GM18520 (cell line): ENCODE data around the gene IRF4.
"Not testable (repeated sequence)": the region's sequence is repeated elsewhere in the genome, so short reads cannot be mapped to it uniquely, and the experiment has no call there.

Source experiments
- ATAC-seq: cut with Tn5 transposase; IDR thresholded peaks from one replicate; pipeline ENCODE4 v1.9.1; 2021; ENCODE audit not compliant: unreplicated experiment

IRF4 gene

DNA sequence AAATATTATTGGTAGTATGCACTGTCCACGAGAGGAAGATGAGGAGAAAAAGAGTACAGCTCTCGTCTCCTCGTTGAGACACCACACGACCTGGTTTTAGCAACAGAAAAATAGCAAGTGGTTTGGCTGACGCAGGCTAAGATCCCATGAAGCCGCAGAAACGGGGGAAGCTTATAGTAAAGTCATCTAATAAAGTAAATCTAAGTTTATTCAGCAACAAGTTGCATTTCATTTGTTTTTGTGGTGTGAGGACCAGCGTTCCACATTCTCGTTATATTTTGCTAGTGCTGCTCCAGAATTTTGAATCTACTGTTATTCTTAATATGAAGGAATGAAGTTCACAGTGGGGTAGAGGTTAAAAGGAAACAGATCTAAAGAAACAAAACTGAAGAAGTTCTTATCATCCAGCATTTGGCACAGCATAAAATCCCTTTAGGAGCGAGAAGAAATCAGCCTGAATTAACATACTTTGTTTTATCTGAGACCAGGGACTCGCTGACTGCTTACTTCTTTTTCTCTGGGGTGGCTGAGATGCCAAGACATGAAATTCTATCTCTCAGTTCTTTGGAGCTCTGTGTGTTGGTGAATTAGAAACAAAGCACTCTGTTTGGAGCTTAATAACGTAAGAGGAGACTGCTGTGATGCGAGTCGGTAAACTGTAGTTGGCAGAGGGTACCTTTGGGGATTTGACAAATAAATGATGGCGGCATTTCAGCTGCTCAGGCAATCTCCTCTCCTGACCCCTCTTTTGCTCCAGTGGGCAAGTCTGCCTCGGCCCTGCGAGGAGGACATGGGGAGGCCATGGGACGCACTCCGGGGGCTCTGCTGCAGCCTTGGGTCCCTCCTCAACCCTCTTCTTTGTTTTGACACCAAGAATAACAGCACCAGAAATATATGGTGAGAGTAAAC is 24.9 kb upstream of the IRF4 start:
- ATAC-seq: no peak

DNA sequence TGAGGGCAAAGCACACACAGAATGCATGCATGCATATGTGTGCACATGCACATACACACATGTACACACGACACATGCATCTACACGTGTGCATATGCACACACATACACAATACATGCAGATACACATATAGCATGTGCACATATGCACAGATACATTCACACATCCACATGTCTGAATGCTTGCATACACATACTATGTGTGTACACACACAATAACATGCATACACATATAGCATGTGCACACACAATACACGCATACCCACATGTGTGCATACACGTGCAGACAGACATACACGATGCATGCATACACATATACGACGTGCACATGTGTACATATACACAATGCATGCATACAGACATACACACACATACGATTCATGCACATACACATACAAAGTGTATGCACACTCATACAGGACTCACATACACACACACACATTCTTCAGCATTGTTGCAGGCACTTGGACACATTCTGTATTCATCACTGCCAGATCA is 24.2 kb upstream of the IRF4 start:
- ATAC-seq: no peak

- ATAC-seq: no peak
Measured at GRCh38 chr6:367891-368630, 23.5 kb upstream of the IRF4 start.

- no peak for ATAC-seq
Measured at GRCh38 chr6:369559-370431, 21.8 kb upstream of the IRF4 start.

DNA sequence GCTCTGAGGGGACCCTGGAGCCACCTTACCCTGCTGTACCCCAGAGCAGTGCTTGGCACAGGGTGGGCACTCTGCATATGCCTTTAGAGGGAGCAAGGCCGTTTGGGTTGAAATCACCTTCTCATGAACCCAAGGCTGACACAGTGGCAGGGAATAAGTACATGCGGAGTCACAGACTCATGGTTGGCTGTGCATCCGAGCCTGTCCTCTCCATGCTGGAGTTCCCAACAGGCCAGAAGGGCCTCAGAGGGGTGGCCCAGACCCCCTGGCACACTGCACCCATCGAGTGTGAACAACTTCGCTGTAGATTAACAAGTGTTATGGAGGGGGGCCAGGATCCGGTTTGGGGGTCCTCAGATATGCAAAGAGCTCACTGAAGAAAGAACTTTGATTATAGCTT is 21.0 kb upstream of the IRF4 start:
- no peak for ATAC-seq

DNA sequence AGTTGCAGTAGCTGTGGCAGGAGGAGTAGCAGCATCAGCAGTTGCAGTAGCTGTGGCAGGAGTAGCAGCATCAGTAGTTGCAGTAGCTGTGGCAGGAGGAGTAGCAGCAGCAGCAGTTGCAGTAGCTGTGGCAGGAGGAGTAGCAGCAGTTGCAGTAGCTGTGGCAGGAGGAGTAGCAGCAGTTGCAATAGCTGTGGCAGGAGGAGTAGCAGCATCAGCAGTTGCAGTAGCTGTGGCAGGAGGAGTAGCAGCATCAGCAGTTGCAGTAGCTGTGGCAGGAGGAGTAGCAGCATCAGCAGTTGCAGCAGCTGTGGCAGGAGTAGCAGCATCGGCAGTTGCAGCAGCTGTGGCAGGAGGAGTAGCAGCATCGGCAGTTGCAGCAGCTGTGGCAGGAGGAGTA is 19.7 kb upstream of the IRF4 start:
- ATAC-seq: not testable (repeated sequence)

- ATAC-seq: no peak
Measured at GRCh38 chr6:372336-372911, 19.1 kb upstream of the IRF4 start.

GRCh38 chr6:373031-373430 is 18.5 kb upstream of the IRF4 start:
- ATAC-seq: no peak

- ATAC-seq: no peak
Measured at GRCh38 chr6:373773-374724, 17.5 kb upstream of the IRF4 start.

GRCh38 chr6:374956-375355 is 16.6 kb upstream of the IRF4 start:
- no peak for ATAC-seq

DNA sequence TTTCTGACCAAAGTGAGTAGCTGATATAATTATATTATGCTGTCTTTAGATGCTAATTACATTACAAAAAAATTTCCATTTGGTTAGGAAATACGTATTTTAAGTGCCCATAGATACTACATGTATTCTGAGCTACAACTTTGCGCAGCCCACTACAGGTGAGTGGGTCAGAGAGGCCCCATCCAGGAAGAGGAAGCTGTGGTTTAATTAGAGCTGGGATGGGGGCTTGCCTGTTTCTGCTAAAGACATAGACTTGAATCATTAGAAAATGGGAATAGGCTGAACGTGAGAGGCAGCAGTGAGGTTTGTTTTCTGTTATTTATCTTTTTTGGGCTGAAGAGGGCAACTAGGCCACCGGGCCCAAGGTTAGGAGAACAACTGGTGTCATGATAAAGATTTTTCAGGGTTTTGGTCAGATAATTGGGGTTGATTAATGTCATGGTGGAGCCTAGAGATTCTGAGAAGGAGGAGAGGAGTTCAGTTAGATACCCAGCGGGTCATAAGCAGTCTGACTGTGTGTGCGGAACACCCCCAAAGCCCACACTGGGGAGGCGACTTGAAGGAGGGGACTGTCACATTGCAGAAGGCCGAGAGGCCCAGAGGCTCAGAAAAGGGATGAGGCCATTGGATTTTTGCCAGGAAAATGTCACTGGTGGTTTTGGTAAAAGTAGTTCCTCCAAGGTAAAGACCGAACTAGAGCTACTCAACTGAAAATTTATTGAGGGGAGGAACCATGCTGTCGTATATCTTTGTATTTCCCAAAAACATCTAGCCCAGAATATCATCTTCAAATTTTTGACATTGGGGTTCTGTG is 14.5 kb upstream of the IRF4 start:
- no peak for ATAC-seq

DNA sequence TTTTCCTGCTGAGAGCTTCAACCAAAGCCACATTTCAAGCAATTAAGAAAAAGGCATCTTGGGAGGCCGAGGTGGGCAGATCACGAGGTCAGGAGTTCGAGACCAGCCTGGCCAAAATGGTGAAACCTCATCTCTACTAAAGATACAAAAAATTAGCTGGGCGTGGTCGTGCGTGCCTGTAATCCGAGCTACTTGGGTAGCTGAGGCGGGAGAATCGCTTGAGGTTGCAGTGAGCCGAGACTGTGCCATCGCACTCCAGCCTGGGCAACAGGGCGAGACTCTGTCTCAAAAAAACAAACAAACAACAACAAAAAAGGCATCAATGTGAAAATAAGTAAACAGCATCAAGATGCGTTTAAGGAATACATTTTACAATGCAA is 13.9 kb upstream of the IRF4 start:
- ATAC-seq: not testable (repeated sequence)

DNA sequence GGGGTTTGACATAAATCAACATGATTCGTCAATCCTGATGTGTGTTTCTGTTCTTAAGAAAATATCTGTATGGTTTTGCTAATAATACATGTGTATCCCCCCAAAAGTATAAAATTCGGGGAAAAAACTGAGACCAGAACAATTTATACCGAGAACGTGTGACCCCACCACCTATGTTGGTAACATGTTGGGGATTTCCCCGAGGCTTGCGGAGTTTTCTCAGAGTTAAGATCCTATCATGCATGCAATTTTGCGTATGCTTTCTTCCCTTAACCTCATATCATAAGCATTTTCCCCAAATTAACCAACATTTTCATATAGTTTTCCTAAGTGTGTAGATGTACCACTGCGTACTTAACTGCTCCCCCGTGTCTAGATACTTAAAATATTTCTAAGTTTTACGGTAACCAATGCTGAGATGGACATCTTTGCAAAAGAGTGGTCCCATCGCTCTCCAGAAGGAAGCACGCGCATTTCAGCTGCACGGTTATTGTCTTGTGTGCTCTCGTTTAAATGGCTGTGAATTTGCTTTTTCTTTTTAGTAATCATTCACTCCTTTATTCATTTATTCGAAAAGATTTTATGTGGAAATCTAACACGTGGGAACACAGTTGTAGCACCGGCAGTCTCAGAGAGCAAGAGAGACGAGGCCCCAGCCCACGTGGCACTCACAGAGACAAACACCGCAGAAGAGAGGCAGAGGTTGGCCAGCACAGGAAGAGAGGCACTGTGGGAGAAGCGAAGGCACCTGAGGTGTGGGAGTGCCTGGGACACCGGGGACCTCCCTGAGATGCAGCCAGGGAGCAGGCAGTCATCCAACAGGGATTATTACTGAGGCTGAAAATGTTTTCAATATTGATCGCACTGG is 13.2 kb upstream of the IRF4 start:
- ATAC-seq: no peak

DNA sequence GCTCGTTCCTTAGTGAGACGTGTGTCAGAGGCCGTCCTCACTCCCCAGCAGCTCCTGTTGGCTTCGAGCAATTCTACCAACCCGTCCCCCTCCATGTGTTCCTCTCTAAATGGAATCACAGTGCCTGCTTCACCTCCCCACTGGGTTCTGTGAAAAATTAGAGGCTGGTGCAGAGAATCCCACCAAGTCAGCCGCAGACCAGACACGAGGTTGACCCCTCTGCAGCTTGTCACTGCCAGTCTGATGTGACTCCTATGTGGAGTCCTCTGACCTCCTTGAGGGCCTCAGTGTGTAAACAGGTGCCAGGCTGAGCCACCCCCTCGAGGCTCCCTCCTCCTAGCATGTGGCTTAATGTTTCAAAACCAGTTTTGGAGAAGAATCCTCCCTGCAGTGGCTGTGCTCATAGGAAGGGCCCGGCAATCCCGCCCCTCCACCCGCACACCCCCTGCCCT is 12.6 kb upstream of the IRF4 start:
- no peak for ATAC-seq

- ATAC-seq: no peak
Measured at GRCh38 chr6:379410-380181, 12.0 kb upstream of the IRF4 start.

DNA sequence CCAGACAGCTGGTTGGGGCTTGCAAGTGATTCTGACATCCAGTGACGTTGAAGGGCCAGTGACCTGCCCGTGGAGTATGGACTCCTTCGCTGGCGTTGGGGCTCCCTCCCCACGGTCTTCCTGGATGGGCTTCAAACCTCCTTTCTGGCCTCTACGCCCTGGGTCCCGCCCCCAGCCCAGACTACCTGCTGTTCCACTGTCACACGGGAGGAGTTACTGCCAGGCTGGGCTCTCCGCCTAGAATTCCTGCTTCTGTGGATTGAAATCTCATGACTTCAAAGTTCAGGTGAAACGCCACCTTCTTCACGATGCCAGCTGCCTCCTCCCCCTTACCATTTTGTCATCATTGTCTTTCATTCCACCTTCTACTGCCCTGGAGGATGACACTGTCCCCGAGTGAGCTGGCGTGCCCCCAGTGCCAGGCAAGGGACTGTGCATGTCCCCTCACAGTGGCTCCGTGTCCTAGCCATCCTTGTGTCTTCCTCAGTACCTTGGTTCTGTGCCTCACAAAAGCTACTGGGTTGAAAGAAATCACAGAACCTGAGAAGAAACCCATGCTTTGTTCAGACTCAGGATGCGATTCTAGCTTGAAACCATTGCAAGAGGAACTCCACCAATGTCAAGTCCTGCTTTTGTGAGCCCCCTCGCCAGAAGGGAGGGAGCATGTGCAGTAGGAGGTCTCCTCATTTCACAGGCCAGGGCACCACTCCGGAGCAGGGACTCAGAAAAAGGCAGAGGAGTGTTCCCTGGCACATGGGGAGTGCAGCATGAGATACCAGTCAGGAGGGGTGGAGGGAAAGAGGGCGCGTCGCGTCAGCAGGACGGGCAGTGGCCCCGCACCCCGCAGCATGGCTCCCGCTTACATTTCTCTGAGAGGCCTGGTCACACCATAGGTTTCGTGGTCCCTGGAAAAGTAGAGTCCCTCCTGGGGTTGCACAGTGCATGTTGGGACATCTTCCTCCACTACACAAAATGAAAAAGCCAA is 11.0 kb upstream of the IRF4 start:
- ATAC-seq: no peak
